GM19324 (cell line): ENCODE data around the gene PPM1A.
A peak's percentile ranks its signal among the peaks of the same experiment; 100 is the strongest.
"Not testable (repeated sequence)": the region's sequence is repeated elsewhere in the genome, so short reads cannot be mapped to it uniquely, and the experiment has no call there.

Source experiments
- ATAC-seq: cut with Tn5 transposase; IDR thresholded peaks from one replicate; pipeline ENCODE4 v1.9.1; 2021; ENCODE audit warnings: mild to moderate bottlenecking, moderate library complexity; ENCODE audit not compliant: unreplicated experiment, low FRiP score

The PPM1A gene

GRCh38 chr14:60313093-60313492, 64.1 kb downstream of the PPM1A start:
- ATAC-seq, result no peak

GRCh38 chr14:60315196-60315990, 66.4 kb downstream of the PPM1A start:
- ATAC-seq, result no peak

- ATAC-seq, result no peak
These were observed 68.6 kb downstream of the PPM1A start for GRCh38 chr14:60317609-60318008.

GRCh38 chr14:60320860-60321259, 71.8 kb downstream of the PPM1A start:
- ATAC-seq, result not testable (repeated sequence)

- ATAC-seq, result no peak
These were observed 74.3 kb downstream of the PPM1A start for GRCh38 chr14:60323199-60323896.

GRCh38 chr14:60324837-60325236, 75.8 kb downstream of the PPM1A start:
- ATAC-seq, result no peak

- no peak for ATAC-seq
These were observed 77.3 kb downstream of the PPM1A start for GRCh38 chr14:60326274-60326673.

- ATAC-seq, result peak; percentile 68
These were observed 78.7 kb downstream of the PPM1A start for GRCh38 chr14:60327447-60328331.

- no peak for ATAC-seq
These were observed 79.6 kb downstream of the PPM1A start for GRCh38 chr14:60328583-60328982.

- no peak for ATAC-seq
These were observed 80.3 kb downstream of the PPM1A start for GRCh38 chr14:60329274-60329673.

GRCh38 chr14:60331201-60332045, 82.4 kb downstream of the PPM1A start:
- peak; percentile 75 for ATAC-seq

GRCh38 chr14:60332046-60332399, 83.0 kb downstream of the PPM1A start:
- ATAC-seq, result no peak

GRCh38 chr14:60332869-60333268, 83.8 kb downstream of the PPM1A start:
- ATAC-seq, result no peak

- no peak for ATAC-seq
These were observed 90.5 kb downstream of the PPM1A start for GRCh38 chr14:60339571-60339970.

GRCh38 chr14:60343571-60344071, 94.6 kb downstream of the PPM1A start:
- ATAC-seq, result no peak

- no peak for ATAC-seq
These were observed 95.7 kb downstream of the PPM1A start for GRCh38 chr14:60344751-60345150.

GRCh38 chr14:60346706-60347105, 97.7 kb downstream of the PPM1A start:
- no peak for ATAC-seq

- no peak for ATAC-seq
These were observed 99.2 kb downstream of the PPM1A start for GRCh38 chr14:60348211-60348610.
